Sigmoid colon (tissue), 7 donors: ENCODE results near the gene DENND1B. TPM values are rescaled to one million over a fixed set of nuclear protein-coding genes. Genes with fewer than 3 reads are reported as not detected.
"Not testable (repeated sequence)": the region's sequence is repeated elsewhere in the genome, so short reads cannot be mapped to it uniquely, and the experiment has no call there.

Experiments used
- DNase-seq: peaks from one replicate; pipeline ENCODE4 v3.0.0-alpha.2; 2019
- H3K27ac ChIP-seq, 4 donors: fragments of 200-600 bp; sonication (generic); one replicate each; pipeline ENCODE4 v1.5.1; 2016 to 2019; ENCODE audit warnings: mild to moderate bottlenecking in 1 of 4
- H3K27me3 ChIP-seq, 3 donors: fragments of 200-600 bp; sonication (generic); one replicate each; pipeline ENCODE4 v1.5.1; 2019; ENCODE audit warnings: mild to moderate bottlenecking in 1 of 3
- H3K36me3 ChIP-seq, 4 donors: fragments of 200-600 bp; sonication (generic); one replicate each; pipeline ENCODE4 v1.5.1; 2016 to 2019
- H3K4me1 ChIP-seq, 4 donors: fragments of 200-600 bp; sonication (generic); one replicate each; pipeline ENCODE4 v1.5.1; 2017 to 2019
- H3K4me3 ChIP-seq, 4 donors: fragments of 200-600 bp; sonication (generic); one replicate each; pipeline ENCODE4 v1.5.1; 2017 to 2019; ENCODE audit warnings: mild to moderate bottlenecking in 2 of 4, moderate library complexity in 1 of 4
- H3K9me3 ChIP-seq, 4 donors: fragments of 200-600 bp in 3 of 4; sonication (generic) in 3 of 4; one replicate each; pipeline versions ENCODE4 v1.5.1 to v1.6.1; 2013 to 2019
- EP300 ChIP-seq, 4 donors: sonication (generic); formaldehyde crosslinking; IDR thresholded peaks; one replicate each; pipeline ENCODE4 v1.6.1; 2017; ENCODE audit warnings: antibody characterized with exemption in 4 of 4
- POLR2A ChIP-seq, 2 donors: fragments of 450-650 bp; IDR thresholded peaks; one replicate each; pipeline ENCODE4 v1.6.1; 2016; ENCODE audit warnings: antibody characterized with exemption in 2 of 2, mild to moderate bottlenecking in 2 of 2, moderate library complexity in 2 of 2
- POLR2AphosphoS5 ChIP-seq, 4 donors: sonication (generic); formaldehyde crosslinking; IDR thresholded peaks; one replicate each; pipeline ENCODE4 v1.6.1; 2017; ENCODE audit warnings: antibody characterized with exemption in 4 of 4
- WGBS, 2 donors: extraction: QIAGEN DNeasy Blood & Tissue Kit; methylation state at CpG; one replicate each; pipeline ENCODE4 v1.1.7; 2013; 5-methylcytosine and 5-hydroxymethylcytosine counted together
- intact Hi-C: fragments of 100-400 bp; cut with DNase I; formaldehyde crosslinking; loops from one replicate; pipeline ENCODE4 v1.15.1; 2023
- polyA plus RNA-seq, 3 donors: library from polyadenylated mRNA; stranded (reverse); fragments of 200-250 nt; gene quantifications; one replicate each; pipeline ENCODE4 v1.2.3, GENCODE V29; 2013
- total RNA-seq, 4 donors: library from RNA; depleted of rRNA; stranded (reverse); fragments of >200 nt; gene quantifications; one replicate each; pipeline ENCODE4 v1.1.0, GENCODE V29; 2016
- TF ChIP-seq, protein P1 (sequence below), 4 experiments: fragments of 450-650 bp in 3 of 4; fragments of 200-600 bp in 1 of 4; IDR thresholded peaks; one replicate each; pipeline ENCODE4 v1.5.1; 2016 to 2019; ENCODE audit warnings: antibody characterized with exemption in 4 of 4, mild to moderate bottlenecking in 3 of 4, moderate library complexity in 2 of 4
- donor health status: healthy with polysubstance abuse.
- donor health status: Bipolar disorder and iron deficiency.
- donor health status: healthy.

The DENND1B gene
- total and polyA plus RNA-seq, 7 donors, result 6.6 to 16.8 (median 9.5) TPM

GRCh38 chr1:197706601-197707000 is 68.7 kb downstream of the DENND1B start:
- intact Hi-C loops, result no loop called here
- no peak for TF ChIP-seq POLR2AphosphoS5 (IDR thresholded peaks at IDR 0.05)
- no peak for TF ChIP-seq EP300 (IDR thresholded peaks at IDR 0.05)
- TF ChIP-seq, protein P1, sequence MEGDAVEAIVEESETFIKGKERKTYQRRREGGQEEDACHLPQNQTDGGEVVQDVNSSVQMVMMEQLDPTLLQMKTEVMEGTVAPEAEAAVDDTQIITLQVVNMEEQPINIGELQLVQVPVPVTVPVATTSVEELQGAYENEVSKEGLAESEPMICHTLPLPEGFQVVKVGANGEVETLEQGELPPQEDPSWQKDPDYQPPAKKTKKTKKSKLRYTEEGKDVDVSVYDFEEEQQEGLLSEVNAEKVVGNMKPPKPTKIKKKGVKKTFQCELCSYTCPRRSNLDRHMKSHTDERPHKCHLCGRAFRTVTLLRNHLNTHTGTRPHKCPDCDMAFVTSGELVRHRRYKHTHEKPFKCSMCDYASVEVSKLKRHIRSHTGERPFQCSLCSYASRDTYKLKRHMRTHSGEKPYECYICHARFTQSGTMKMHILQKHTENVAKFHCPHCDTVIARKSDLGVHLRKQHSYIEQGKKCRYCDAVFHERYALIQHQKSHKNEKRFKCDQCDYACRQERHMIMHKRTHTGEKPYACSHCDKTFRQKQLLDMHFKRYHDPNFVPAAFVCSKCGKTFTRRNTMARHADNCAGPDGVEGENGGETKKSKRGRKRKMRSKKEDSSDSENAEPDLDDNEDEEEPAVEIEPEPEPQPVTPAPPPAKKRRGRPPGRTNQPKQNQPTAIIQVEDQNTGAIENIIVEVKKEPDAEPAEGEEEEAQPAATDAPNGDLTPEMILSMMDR (IDR thresholded peaks at IDR 0.05), result no peak
- TF ChIP-seq POLR2A (IDR thresholded peaks at IDR 0.05), result no peak
- no peak for DNase-seq
- WGBS, 2 donors, result 84 to 86% methylated on average over 1 of the region's 1 CpG
- no peak overlapping the region for H3K4me3 ChIP-seq
- no peaks in the 10 kb centered on the region for H3K27me3 ChIP-seq
- no peaks in the 10 kb centered on the region for H3K36me3 ChIP-seq
- H3K4me1 ChIP-seq, result no peaks in the 10 kb centered on the region
- H3K9me3 ChIP-seq, result no peaks in the 10 kb centered on the region
- H3K27ac ChIP-seq, result no peak overlapping the region

GRCh38 chr1:197705941-197706340 is 69.3 kb downstream of the DENND1B start:
- Histone ChIP-seq H3K27me3 (no peaks in the 10 kb centered on the region), H3K27ac (no peak overlapping the region), H3K4me1 (no peaks in the 10 kb centered on the region), H3K4me3 (no peak overlapping the region), H3K9me3 (no peaks in the 10 kb centered on the region), H3K36me3 (no peaks in the 10 kb centered on the region)
- TF ChIP-seq, protein P1 (IDR thresholded peaks at IDR 0.05), result no peak
- TF ChIP-seq EP300 (IDR thresholded peaks at IDR 0.05), result no peak
- TF ChIP-seq POLR2A (IDR thresholded peaks at IDR 0.05), result no peak
- TF ChIP-seq POLR2AphosphoS5 (IDR thresholded peaks at IDR 0.05), result no peak
- WGBS, 2 donors, result 96 to 97% methylated on average over 3 of the region's 3 CpGs
- intact Hi-C loops, result no loop called here
- no peak for DNase-seq

GRCh38 chr1:197700688-197701087 is 74.6 kb downstream of the DENND1B start:
- H3K4me1 ChIP-seq, H3K36me3 ChIP-seq, H3K4me3 ChIP-seq, DNase-seq, H3K27ac ChIP-seq, H3K9me3 ChIP-seq, H3K27me3 ChIP-seq, intact Hi-C loops: not testable (repeated sequence)
- 86 to 89% methylated on average over 4 of the region's 4 CpGs for WGBS, 2 donors

- no peak for DNase-seq
- WGBS, 2 donors, result 86 to 87% methylated on average over 2 of the region's 2 CpGs
- Histone ChIP-seq H3K9me3 (no peaks in the 10 kb centered on the region), H3K27me3 (no peaks in the 10 kb centered on the region), H3K36me3 (no peaks in the 10 kb centered on the region), H3K4me3 (no peak overlapping the region), H3K4me1 (peaks cover 0 to 17% (median 0%) of the 10 kb centered on the region in 4 donors), H3K27ac (no peak overlapping the region)
- intact Hi-C loops, result no loop called here
- TF ChIP-seq POLR2A (IDR thresholded peaks at IDR 0.05) (no peak), POLR2AphosphoS5 (IDR thresholded peaks at IDR 0.05) (no peak), EP300 (IDR thresholded peaks at IDR 0.05) (no peak)
- TF ChIP-seq, protein P1 (IDR thresholded peaks at IDR 0.05), result no peak
Observed at GRCh38 chr1:197696372-197696771, 78.9 kb downstream of the DENND1B start.

GRCh38 chr1:197695961-197696360 is 79.3 kb downstream of the DENND1B start:
- no peaks in the 10 kb centered on the region for H3K9me3 ChIP-seq
- no peaks in the 10 kb centered on the region for H3K27me3 ChIP-seq
- TF ChIP-seq, protein P1 (IDR thresholded peaks at IDR 0.05), result no peak
- TF ChIP-seq POLR2AphosphoS5 (IDR thresholded peaks at IDR 0.05) (no peak), POLR2A (IDR thresholded peaks at IDR 0.05) (no peak), EP300 (IDR thresholded peaks at IDR 0.05) (no peak)
- H3K4me1 ChIP-seq, result peaks cover 0 to 17% (median 0%) of the 10 kb centered on the region in 4 donors
- DNase-seq, result no peak
- H3K36me3 ChIP-seq, result no peaks in the 10 kb centered on the region
- H3K27ac ChIP-seq, result no peak overlapping the region
- H3K4me3 ChIP-seq, result no peak overlapping the region
- intact Hi-C loops, result no loop called here
